Measurements from ENCODE around the gene SFMBT1. TPM values are rescaled to one million over a fixed set of nuclear protein-coding genes. Genes with fewer than 3 reads are reported as not detected.

The SFMBT1 gene
- total and polyA plus RNA-seq, 8 donors = 4.9 to 15.8 (median 12.8) TPM

- FAIRE-seq = no peak
- H3K4me1 ChIP-seq = peaks cover 0 to 5% (median 4%) of the 10 kb centered on the region in 3 donors
- H3K4me3 ChIP-seq = no peak overlapping the region
- peak; percentile 92 to 97 (median 94) for ATAC-seq
- no peak for TF ChIP-seq CTCF (IDR thresholded peaks at IDR 0.05)
- intact Hi-C loops (cut with DNase I) = no loop called here
- H3K27me3 ChIP-seq = no peaks in the 10 kb centered on the region
- no peaks in the 10 kb centered on the region for H3K9me3 ChIP-seq
- 34 to 36% methylated on average over 2 of the region's 2 CpGs for WGBS, 2 donors
- H3K36me3 ChIP-seq = no peaks in the 10 kb centered on the region
- DNase-seq = peak in 4 of 6 donors; percentile 57 to 79 (median 64)
- peak overlapping the region in 1 of 4 donors; percentile 30 for H3K27ac ChIP-seq
Measured at GRCh38 chr3:53051929-53052328, 6.1 kb upstream of the SFMBT1 start.

GRCh38 chr3:53049987-53050386 is 4.1 kb upstream of the SFMBT1 start:
- Histone ChIP-seq H3K27me3 (no peaks in the 10 kb centered on the region), H3K9me3 (no peaks in the 10 kb centered on the region), H3K27ac (no peak overlapping the region), H3K4me1 (peaks cover 0 to 5% (median 4%) of the 10 kb centered on the region in 3 donors), H3K36me3 (no peaks in the 10 kb centered on the region), H3K4me3 (no peak overlapping the region)
- WGBS, 2 donors = 90 to 94% methylated on average over 8 of the region's 8 CpGs
- no peak for DNase-seq
- no peak for TF ChIP-seq CTCF (IDR thresholded peaks at IDR 0.05)
- ATAC-seq = no peak
- FAIRE-seq = no peak
- intact Hi-C loops (cut with DNase I) = no loop called here

- Histone ChIP-seq H3K36me3 (no peaks in the 10 kb centered on the region), H3K27ac (peak overlapping the region; percentile 5 to 95 (median 90)), H3K9me3 (no peaks in the 10 kb centered on the region), H3K27me3 (no peaks in the 10 kb centered on the region), H3K4me3 (peak overlapping the region; percentile 72 to 95 (median 82)), H3K4me1 (peaks cover 13 to 16% (median 14%) of the 10 kb centered on the region in 3 donors)
- FAIRE-seq (no peak), DNase-seq (peak; percentile 46 to 88 (median 66)), ATAC-seq (peak; percentile 15 to 56 (median 50))
- intact Hi-C loops (cut with DNase I) = no loop called here
- TF ChIP-seq CTCF (IDR thresholded peaks at IDR 0.05) = no peak
- WGBS, 2 donors = 7 to 9% methylated on average over 73 to 113 of the region's 113 CpGs
Measured at GRCh38 chr3:53046171-53047170, 598 bp upstream of the SFMBT1 start.

GRCh38 chr3:53044711-53045517 is 959 bp downstream of the SFMBT1 start:
- WGBS, 2 donors = 0 to 1% methylated on average over 24 to 101 of the region's 101 CpGs
- Histone ChIP-seq H3K9me3 (no peaks in the 10 kb centered on the region), H3K4me3 (peak overlapping the region; percentile 29 to 95 (median 68)), H3K4me1 (peaks cover 20 to 23% (median 21%) of the 10 kb centered on the region in 3 donors), H3K27me3 (no peaks in the 10 kb centered on the region), H3K27ac (peak overlapping the region; percentile 71 to 90 (median 87)), H3K36me3 (no peaks in the 10 kb centered on the region)
- no peak for FAIRE-seq
- DNase-seq = peak; percentile 60 to 86 (median 76)
- intact Hi-C loops (cut with DNase I) = no loop called here
- ATAC-seq = peak; percentile 57 to 72 (median 61)
- no peak for TF ChIP-seq CTCF (IDR thresholded peaks at IDR 0.05)
